ENCODE data around the gene FOCAD.

GRCh38 chr9:20996809-20997208 lies 312.8 kb downstream of the FOCAD start:
- no peak for TF ChIP-seq CTCF (IDR thresholded peaks at IDR 0.05; ENCODE audit: insufficient read depth, low read depth, low read length)
- no peak for TF ChIP-seq EZH2 (IDR thresholded peaks at IDR 0.05; ENCODE audit: insufficient read depth, low read length)
